Prostate gland (tissue), 2 donors: ENCODE results near the gene FAM219B. TPM values are rescaled to one million over a fixed set of nuclear protein-coding genes. Genes with fewer than 3 reads are reported as not detected.

Experiments
- DNase-seq: peaks from one replicate; pipeline ENCODE4 v3.0.0-alpha.2; 2019; ENCODE audit warnings: low spot score
- H3K27ac ChIP-seq, 2 donors: fragments of 200-600 bp; sonication (generic); 2 replicates each; pipeline ENCODE4 v1.5.1; 2017 to 2019
- H3K27me3 ChIP-seq: fragments of 200-600 bp; sonication (generic); replicated peaks from 2 replicates; pipeline ENCODE4 v1.5.1; 2019; ENCODE audit not compliant: insufficient read depth
- H3K36me3 ChIP-seq, 2 donors: fragments of 200-600 bp; sonication (generic); 1 replicate in 1 of 2; 2 replicates in 1 of 2; pipeline versions ENCODE4 v1.5.1 to v1.8.1; 2017 to 2019
- H3K4me1 ChIP-seq: fragments of 200-600 bp; sonication (generic); replicated peaks from 2 replicates; pipeline ENCODE4 v1.5.1; 2019
- H3K4me3 ChIP-seq, 2 donors: fragments of 200-600 bp; sonication (generic); 2 replicates each; pipeline ENCODE4 v1.5.1; 2017 to 2019
- H3K9me3 ChIP-seq: fragments of 200-600 bp; sonication (generic); 2 replicates; pipeline ENCODE4 v1.5.1; 2017
- CTCF ChIP-seq, 4 experiments: fragments of 200-600 bp in 2 of 4; fragments of 450-650 bp in 2 of 4; sonication (generic) in 2 of 4; IDR thresholded peaks; 1 replicate in 3 of 4; 2 replicates in 1 of 4; pipeline ENCODE4 v1.5.1; 2016 to 2019; ENCODE audit warnings: antibody characterized with exemption in 4 of 4, mild to moderate bottlenecking in 2 of 4, moderate library complexity in 2 of 4
- POLR2A ChIP-seq: fragments of 450-650 bp; IDR thresholded peaks from one replicate; pipeline ENCODE4 v1.6.1; 2016; ENCODE audit warnings: antibody characterized with exemption, mild to moderate bottlenecking
- POLR2AphosphoS5 ChIP-seq: sonication (generic); formaldehyde crosslinking; IDR thresholded peaks from one replicate; pipeline ENCODE4 v1.6.1; 2017; ENCODE audit warnings: antibody characterized with exemption
- WGBS: methylation state at CpG from one replicate; pipeline ENCODE4 v1.1.5; 2018; 5-methylcytosine and 5-hydroxymethylcytosine counted together
- intact Hi-C: fragments of 100-400 bp; cut with DNase I; formaldehyde crosslinking; loops from one replicate; pipeline ENCODE4 v1.14.2; 2022
- total RNA-seq, 2 donors: library from RNA; depleted of rRNA; stranded (reverse); fragments of >200 nt; gene quantifications; one replicate each; pipeline ENCODE4 v1.1.0, GENCODE V29; 2016

The FAM219B gene
- total RNA-seq, 2 donors from 2014 or later, result 66.0 to 71.1 TPM

GRCh38 chr15:74858369-74858740, 48.3 kb downstream of the FAM219B start:
- intact Hi-C loops, result no loop called here

GRCh38 chr15:74857671-74858368, 48.8 kb downstream of the FAM219B start:
- H3K4me1 ChIP-seq, result peaks cover 8% of the 10 kb centered on the region
- intact Hi-C loops, result no loop called here
- no peak overlapping the region for H3K4me3 ChIP-seq
- DNase-seq, result no peak
- WGBS, result 36% methylated on average over 9 of the region's 9 CpGs
- H3K27ac ChIP-seq, result no peak overlapping the region
- TF ChIP-seq POLR2A, result no peak
- TF ChIP-seq POLR2AphosphoS5, result no peak
- TF ChIP-seq CTCF (IDR thresholded peaks at IDR 0.05), result no peak
- H3K9me3 ChIP-seq, result no peaks in the 10 kb centered on the region
- H3K36me3 ChIP-seq, result peaks cover 0 to 6% of the 10 kb centered on the region in 2 donors
- H3K27me3 ChIP-seq, result no peaks in the 10 kb centered on the region

More at GRCh38 chr15:74858369-74858740, 48.3 kb downstream of the FAM219B start:
- H3K4me3 ChIP-seq, result no peak overlapping the region
- peaks cover 8% of the 10 kb centered on the region for H3K4me1 ChIP-seq
- WGBS, result 79% methylated on average over 4 of the region's 4 CpGs
- no peak overlapping the region for H3K27ac ChIP-seq
- H3K36me3 ChIP-seq, result peaks cover 0 to 1% of the 10 kb centered on the region in 2 donors
- H3K27me3 ChIP-seq, result no peaks in the 10 kb centered on the region
- no peaks in the 10 kb centered on the region for H3K9me3 ChIP-seq
- no peak for DNase-seq
- TF ChIP-seq POLR2A, result no peak
- no peak for TF ChIP-seq POLR2AphosphoS5
- no peak for TF ChIP-seq CTCF (IDR thresholded peaks at IDR 0.05)

GRCh38 chr15:74857082-74857655, 49.5 kb downstream of the FAM219B start:
- Histone ChIP-seq H3K4me1 (peaks cover 8% of the 10 kb centered on the region), H3K27me3 (no peaks in the 10 kb centered on the region), H3K36me3 (peaks cover 0 to 11% of the 10 kb centered on the region in 2 donors), H3K4me3 (no peak overlapping the region), H3K27ac (no peak overlapping the region), H3K9me3 (no peaks in the 10 kb centered on the region)
- WGBS, result 59% methylated on average over 5 of the region's 5 CpGs
- intact Hi-C loops, result no loop called here
- DNase-seq, result no peak
- TF ChIP-seq CTCF (IDR thresholded peaks at IDR 0.05) (no peak), POLR2AphosphoS5 (no peak), POLR2A (no peak)

- H3K36me3 ChIP-seq, result peaks cover 0 to 17% of the 10 kb centered on the region in 2 donors
- H3K4me1 ChIP-seq, result peaks cover 8% of the 10 kb centered on the region
- TF ChIP-seq CTCF (IDR thresholded peaks at IDR 0.05) (no peak), POLR2AphosphoS5 (no peak), POLR2A (no peak)
- DNase-seq, result no peak
- H3K27ac ChIP-seq, result no peak overlapping the region
- no peak overlapping the region for H3K4me3 ChIP-seq
- H3K9me3 ChIP-seq, result no peaks in the 10 kb centered on the region
- WGBS, result 95% methylated on average over 1 of the region's 1 CpG
- no peaks in the 10 kb centered on the region for H3K27me3 ChIP-seq
- intact Hi-C loops, result no loop called here
Measured at GRCh38 chr15:74856537-74856936, 50.1 kb downstream of the FAM219B start.

GRCh38 chr15:74855857-74856256, 50.8 kb downstream of the FAM219B start:
- TF ChIP-seq CTCF (IDR thresholded peaks at IDR 0.05) (no peak), POLR2A (no peak), POLR2AphosphoS5 (no peak)
- 71% methylated on average over 2 of the region's 2 CpGs for WGBS

More at GRCh38 chr15:74855857-74856256, 50.8 kb downstream of the FAM219B start:
- H3K27me3 ChIP-seq, result no peaks in the 10 kb centered on the region
- H3K4me1 ChIP-seq, result peaks cover 8% of the 10 kb centered on the region
- intact Hi-C loops, result no loop called here
- H3K4me3 ChIP-seq, result no peak overlapping the region
- no peaks in the 10 kb centered on the region for H3K9me3 ChIP-seq
- H3K27ac ChIP-seq, result no peak overlapping the region
- H3K36me3 ChIP-seq, result peaks cover 4 to 22% of the 10 kb centered on the region in 2 donors
- DNase-seq, result no peak
